Posterior vena cava (tissue), 2 donors: ENCODE data around the gene KRT74. TPM values are rescaled to one million over a fixed set of nuclear protein-coding genes. Genes with fewer than 3 reads are reported as not detected.
"Not testable (repeated sequence)": the region's sequence is repeated elsewhere in the genome, so short reads cannot be mapped to it uniquely, and the experiment has no call there.

Experiments
- DNase-seq: peaks from one replicate; pipeline ENCODE4 v3.0.0-alpha.2; 2020; ENCODE audit warnings: low spot score
- intact Hi-C, 2 donors: fragments of 100-400 bp; cut with DNase I; formaldehyde crosslinking; loops; one replicate each; pipeline versions ENCODE4 v1.14.1 to v1.14.2; 2022 to 2023
- total RNA-seq, 2 donors: library from RNA; stranded (reverse); fragmentation: NEBNext Ultra II Directional; extraction: Animal tissue kit (Norgen Biotek cat#: 25700); gene quantifications; one replicate each; pipeline ENCODE4 v1.2.1, GENCODE V29; 2021
- donor health status: DM: yes; HTN: yes; CAD: no.
- donor health status: DM: yes; HTN: yes; CAD: no.

The KRT74 gene
- total RNA-seq, 2 donors from 2014 or later, result not detected

GRCh38 chr12:52605542-52605941, 31.9 kb upstream of the KRT74 start:
- DNase-seq, result no peak
- intact Hi-C loops, result no loop called here

GRCh38 chr12:52604859-52605258, 31.2 kb upstream of the KRT74 start:
- DNase-seq, result peak; percentile 23
- intact Hi-C loops, result no loop called here

- intact Hi-C loops, result no loop called here
- DNase-seq, result no peak
These were observed 29.7 kb upstream of the KRT74 start for GRCh38 chr12:52603314-52603713.

- DNase-seq, result no peak
- intact Hi-C loops, result no loop called here
These were observed 28.9 kb upstream of the KRT74 start for GRCh38 chr12:52602552-52602951.

- intact Hi-C loops, result no loop called here
- no peak for DNase-seq
These were observed 28.0 kb upstream of the KRT74 start for GRCh38 chr12:52601671-52602070.

GRCh38 chr12:52600941-52601481, 27.4 kb upstream of the KRT74 start, which contains the start of gene KRT72:
TSS of gene KRT72 (minus strand) at chr12:52601463. CDS start at chr12:52601452, 11 bp downstream.
- no peak for DNase-seq
- intact Hi-C loops, result no loop called here

GRCh38 chr12:52600475-52600874, 26.8 kb upstream of the KRT74 start:
- DNase-seq, result no peak

GRCh38 chr12:52600071-52600470, 26.4 kb upstream of the KRT74 start:
- no peak for DNase-seq
- intact Hi-C loops, result no loop called here

More at GRCh38 chr12:52600475-52600874, 26.8 kb upstream of the KRT74 start:
- intact Hi-C loops, result no loop called here

GRCh38 chr12:52598966-52599365, 25.3 kb upstream of the KRT74 start:
- no peak for DNase-seq
- intact Hi-C loops, result no loop called here

- intact Hi-C loops, DNase-seq: not testable (repeated sequence)
These were observed 20.6 kb upstream of the KRT74 start for GRCh38 chr12:52594237-52594636.

- DNase-seq, result no peak
- intact Hi-C loops, result no loop called here
These were observed 17.9 kb upstream of the KRT74 start for GRCh38 chr12:52591521-52591920.

- intact Hi-C loops, result no loop called here
- no peak for DNase-seq
These were observed 16.4 kb upstream of the KRT74 start for GRCh38 chr12:52590021-52590420.

- no peak for DNase-seq
- intact Hi-C loops, result loop anchor here in 1 of 2 donors (10.0 kb wide), 1 partner anchor 397 kb away; no protein-coding TSS in a partner anchor
These were observed 13.9 kb upstream of the KRT74 start for GRCh38 chr12:52587563-52587962.

- no peak for DNase-seq
- intact Hi-C loops, result loop anchor here in 1 of 2 donors (10.0 kb wide), 1 partner anchor 399 kb away; no protein-coding TSS in a partner anchor
These were observed 12.3 kb upstream of the KRT74 start for GRCh38 chr12:52585946-52586345.

- intact Hi-C loops, result loop anchor here in 1 of 2 donors (10.0 kb wide), 1 partner anchor 400 kb away; no protein-coding TSS in a partner anchor
- DNase-seq, result no peak
These were observed 11.4 kb upstream of the KRT74 start for GRCh38 chr12:52585066-52585465.

GRCh38 chr12:52584156-52584682, 10.6 kb upstream of the KRT74 start:
- intact Hi-C loops, result loop anchor here in 1 of 2 donors (5.0 to 10.0 kb wide), 2 partner anchors 293 to 401 kb away; no protein-coding TSS in a partner anchor
- no peak for DNase-seq

GRCh38 chr12:52582971-52583456, 9.4 kb upstream of the KRT74 start:
- no peak for DNase-seq
- intact Hi-C loops, result loop anchor here (2.0 to 10.0 kb wide), 3 partner anchors 288 to 402 kb away; no protein-coding TSS in a partner anchor

GRCh38 chr12:52582486-52582885, 8.8 kb upstream of the KRT74 start:
- DNase-seq, result no peak
- intact Hi-C loops, result loop anchor here (2.0 to 10.0 kb wide), 3 partner anchors 288 to 402 kb away; no protein-coding TSS in a partner anchor

- intact Hi-C loops, result loop anchor here in 1 of 2 donors (5.0 to 10.0 kb wide), 2 partner anchors 296 to 403 kb away; no protein-coding TSS in a partner anchor
- DNase-seq, result no peak
These were observed 7.8 kb upstream of the KRT74 start for GRCh38 chr12:52581481-52581880.

- intact Hi-C loops, result loop anchor here in 1 of 2 donors (5.0 to 10.0 kb wide), 2 partner anchors 296 to 404 kb away; no protein-coding TSS in a partner anchor
- no peak for DNase-seq
These were observed 7.4 kb upstream of the KRT74 start for GRCh38 chr12:52581066-52581465.
